Hematopoietic multipotent progenitor cell treated with erythropoietin and hydrocortisone succinate and interleukin-3 and kit ligand, for 15 days (in vitro differentiated cells): Measurements from ENCODE around the gene AIF1L.
"Not testable (repeated sequence)": the region's sequence is repeated elsewhere in the genome, so short reads cannot be mapped to it uniquely, and the experiment has no call there.

Experiments
- DNase-seq: peaks from one replicate; pipeline ENCODE4 v3.0.0-alpha.2; 2015; ENCODE audit warnings: low spot score

AIF1L gene

DNA sequence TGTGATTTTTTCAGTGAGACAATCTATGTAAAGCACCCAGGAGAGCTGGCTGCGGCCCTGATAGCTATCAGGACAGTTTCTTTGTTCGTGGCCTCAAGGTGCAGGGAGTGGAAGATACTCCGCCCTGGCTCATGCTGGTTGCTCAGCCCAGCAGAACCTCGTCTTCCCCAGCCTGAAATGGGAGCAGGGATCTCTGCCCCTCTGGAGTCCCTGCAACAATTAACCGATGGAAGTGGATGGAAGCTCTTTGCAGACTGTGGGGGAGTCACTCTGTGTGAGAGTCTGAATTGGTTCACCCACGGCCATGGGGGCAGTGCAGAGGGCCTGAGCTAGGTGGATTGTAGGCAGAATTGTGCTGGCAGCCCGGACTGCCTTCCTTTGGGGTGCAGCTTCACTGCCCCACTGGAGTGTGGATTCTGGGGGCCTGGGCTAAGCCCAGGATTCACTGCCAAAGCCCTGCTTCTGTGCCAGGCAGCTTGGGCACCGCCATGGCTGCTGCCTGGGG, 2.8 kb downstream of the AIF1L start:
- no peak for DNase-seq

- not testable (repeated sequence) for DNase-seq
Measured at GRCh38 chr9:131099845-131100244, 3.5 kb downstream of the AIF1L start.

DNA sequence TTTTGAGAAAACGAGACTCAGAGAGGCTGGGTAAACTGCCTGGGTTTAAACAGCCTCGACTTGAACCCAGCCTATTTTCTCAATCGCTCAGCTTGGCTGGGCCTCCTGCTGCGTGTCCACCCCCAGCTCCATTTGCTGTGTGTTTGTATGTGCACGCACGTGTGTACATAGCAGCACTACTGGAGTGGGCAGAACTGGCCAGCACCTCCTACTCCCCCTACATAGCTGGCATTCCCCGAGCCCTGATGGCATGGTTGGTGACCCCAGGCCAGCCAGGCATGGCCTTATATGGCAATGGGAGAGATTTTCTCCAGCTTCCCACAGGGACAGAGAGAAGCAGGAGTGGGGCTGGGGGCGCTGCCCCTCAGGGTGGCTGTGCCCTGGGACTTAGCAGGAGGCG, 4.1 kb downstream of the AIF1L start:
- DNase-seq = no peak

- no peak for DNase-seq
Measured at GRCh38 chr9:131101207-131101964, 5.1 kb downstream of the AIF1L start.

GRCh38 chr9:131103024-131103423, 6.7 kb downstream of the AIF1L start:
- DNase-seq = no peak

DNA sequence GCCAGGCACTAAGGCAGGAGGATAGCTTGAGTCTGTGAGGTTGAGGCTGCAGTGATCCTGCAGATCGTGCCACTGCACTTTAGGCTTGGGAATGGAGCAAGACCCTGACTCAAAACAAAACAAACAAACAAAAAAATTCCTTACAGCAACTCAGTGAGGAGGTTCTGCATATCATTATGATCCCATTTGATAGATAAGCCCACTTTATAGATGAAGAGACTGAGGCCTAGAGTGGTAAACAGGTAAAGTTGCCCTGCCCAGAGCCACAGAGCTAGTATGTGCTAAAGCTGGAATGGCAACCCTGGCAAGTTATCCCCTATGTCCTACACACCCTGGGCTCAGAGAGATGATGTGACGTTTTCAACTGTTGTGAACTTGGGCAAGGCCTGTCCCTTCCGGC, 7.2 kb downstream of the AIF1L start:
- no peak for DNase-seq

GRCh38 chr9:131104016-131104740, 7.8 kb downstream of the AIF1L start:
- DNase-seq = no peak

DNA sequence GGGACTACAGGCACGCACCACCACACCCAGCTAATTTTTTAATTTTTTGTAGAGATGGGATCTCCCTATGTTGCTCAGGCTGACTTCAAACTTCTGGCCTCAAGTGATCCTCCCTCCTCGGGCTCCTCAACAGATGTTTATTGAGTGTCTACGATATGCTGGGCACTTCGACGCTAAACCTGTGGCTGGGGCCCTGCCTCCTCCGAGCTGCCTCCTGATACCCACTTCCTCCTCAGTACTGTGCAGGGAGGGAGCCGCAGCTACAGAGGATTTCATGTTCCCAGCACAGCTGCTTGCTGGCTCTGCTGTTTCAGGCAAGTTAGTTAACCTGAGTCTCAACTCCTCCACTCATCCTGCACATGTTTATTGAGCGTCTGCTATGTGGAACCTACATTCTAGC, 9.6 kb downstream of the AIF1L start:
- no peak for DNase-seq

- DNase-seq = no peak
Measured at GRCh38 chr9:131107760-131108159, 11.4 kb downstream of the AIF1L start.

DNA sequence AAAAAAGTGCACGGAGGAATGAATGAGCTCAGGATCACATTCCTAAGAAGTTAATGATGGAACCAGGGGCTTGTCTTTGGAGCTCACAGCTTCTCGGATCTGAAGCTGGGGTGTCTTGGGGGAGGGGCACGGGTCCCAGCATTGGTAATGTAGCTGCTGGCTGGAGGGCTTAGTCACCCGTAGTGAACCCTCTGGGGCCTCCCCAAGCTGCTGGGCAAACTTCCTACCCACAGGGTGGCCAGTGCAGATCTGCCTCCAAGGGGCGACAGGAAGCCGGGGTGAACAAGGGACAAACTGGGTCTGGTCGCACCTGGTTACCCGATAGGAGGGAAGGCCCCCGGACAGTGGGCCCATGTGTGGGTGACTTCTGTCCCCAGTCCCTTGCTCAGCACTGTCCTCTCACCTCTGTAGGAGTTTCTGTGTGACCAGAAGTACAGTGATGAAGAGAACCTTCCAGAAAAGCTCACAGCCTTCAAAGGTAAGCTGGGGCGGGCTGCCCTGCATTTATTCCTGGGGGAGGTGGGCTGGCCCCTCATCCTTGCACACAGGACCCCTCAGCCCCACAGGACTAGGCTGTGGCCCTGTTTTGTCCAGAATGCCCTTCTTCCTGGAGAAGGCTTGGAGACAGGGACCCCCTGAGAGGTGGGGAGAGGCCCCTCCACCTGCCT, 15.0 kb downstream of the AIF1L start:
- DNase-seq = no peak

DNA sequence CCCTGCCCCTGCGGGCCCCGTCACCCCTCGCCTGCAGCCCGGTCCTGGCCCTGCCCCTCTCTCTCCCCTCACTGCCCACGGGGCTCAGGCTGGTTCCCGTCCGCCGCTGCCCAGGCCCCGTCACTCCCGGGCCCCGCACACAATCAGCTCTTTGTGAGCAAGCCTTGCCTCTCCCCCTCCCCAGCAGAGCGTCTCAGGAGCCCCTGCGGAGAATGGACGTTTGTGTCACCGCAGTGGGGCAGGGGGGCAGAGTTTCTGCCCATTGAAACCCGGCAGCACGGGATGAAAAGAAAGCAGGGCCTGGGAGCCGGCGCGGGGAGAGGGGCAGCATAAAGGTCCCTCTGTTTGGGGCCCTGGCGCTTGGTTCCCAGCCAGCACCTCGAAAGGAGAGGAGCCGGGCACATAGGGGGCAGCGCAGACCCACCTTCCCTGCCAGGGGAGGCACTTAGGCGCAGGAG, 15.6 kb downstream of the AIF1L start:
- DNase-seq = no peak

- no peak for DNase-seq
Measured at GRCh38 chr9:131112374-131113154, 16.2 kb downstream of the AIF1L start.

DNA sequence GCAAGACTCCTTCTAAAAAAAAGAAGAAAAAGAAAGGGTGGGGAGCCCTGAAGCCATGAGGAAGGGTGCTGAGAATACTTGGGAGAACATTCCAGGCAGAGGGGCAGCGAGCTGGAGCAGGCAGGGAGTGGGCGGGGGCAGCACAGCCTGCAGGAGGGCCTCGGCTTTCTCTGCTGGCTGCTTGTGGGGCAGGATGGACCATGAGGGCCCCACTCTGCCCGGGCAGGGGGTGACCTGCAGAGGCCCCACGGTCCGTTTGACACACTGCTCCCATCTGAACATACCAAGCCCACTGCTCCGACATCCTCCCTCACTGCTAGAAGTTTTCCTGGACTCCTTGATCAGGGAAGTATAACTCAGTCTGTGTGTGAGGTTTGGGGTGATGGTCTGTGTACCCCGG, 17.3 kb downstream of the AIF1L start:
- no peak for DNase-seq

DNA sequence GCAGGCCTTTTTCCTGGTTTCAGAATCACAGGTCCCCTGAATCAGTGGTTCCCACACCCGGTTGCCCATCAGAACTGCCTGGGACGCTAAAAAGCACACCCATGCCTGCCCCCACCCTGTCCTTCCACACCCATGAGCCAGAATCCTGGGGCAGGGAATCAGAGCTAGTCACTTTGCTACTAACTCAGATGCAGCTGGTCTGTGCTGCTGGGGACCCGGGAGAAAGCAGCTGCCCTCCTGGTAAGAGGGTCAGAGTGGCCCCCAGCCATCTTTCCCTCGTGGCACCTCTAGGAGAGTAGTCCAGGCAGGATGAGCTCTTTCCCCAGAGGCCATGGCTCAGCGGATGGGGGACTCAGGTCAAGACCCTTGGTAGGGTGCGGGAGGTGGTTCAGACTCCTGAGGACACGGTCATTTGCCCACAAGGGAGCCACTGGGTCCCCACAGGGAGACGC, 17.8 kb downstream of the AIF1L start:
- DNase-seq = no peak

- not testable (repeated sequence) for DNase-seq
Measured at GRCh38 chr9:131115360-131115742, 19.0 kb downstream of the AIF1L start.

DNA sequence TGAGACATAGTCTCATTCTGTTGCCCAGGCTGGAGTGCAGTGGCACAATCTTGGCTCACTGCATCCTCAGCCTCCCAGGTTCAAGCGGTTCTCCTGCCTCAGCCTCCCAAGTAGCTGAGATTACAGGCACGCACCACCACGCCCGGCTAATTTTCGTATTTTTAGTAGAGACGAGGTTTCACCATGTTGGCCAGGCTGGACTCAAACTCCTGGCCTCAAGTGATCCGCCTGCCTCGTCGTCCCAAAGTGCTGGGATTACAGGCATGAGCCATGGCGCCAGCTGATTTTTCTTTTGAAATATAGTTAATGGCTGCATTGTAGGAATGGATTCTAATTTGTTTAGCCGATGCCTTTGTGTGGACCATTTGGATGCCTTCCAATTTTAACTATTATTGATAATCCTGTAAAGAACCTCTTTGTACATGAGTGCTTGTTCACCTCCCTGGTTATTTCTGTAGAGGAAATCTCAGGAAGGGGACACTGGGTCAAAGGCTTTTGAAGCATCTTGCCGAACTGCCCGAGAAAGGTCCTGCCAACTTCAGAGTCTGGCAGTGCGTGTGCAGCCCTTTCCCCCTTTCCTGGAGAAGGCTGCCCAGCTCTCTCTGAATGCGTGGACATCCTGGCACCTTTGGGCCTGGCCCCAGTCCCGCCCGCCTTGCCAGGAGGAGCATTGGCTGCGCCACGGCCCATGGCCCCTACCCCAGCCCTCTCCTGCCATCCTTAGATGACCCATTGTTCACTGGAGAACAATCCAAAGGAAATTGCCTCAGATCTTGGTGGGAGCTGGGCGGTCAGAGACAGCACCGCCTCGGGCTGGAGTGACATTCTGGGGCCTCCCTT, 20.2 kb downstream of the AIF1L start:
- no peak for DNase-seq

GRCh38 chr9:131117121-131117761, 20.9 kb downstream of the AIF1L start:
- no peak for DNase-seq

DNA sequence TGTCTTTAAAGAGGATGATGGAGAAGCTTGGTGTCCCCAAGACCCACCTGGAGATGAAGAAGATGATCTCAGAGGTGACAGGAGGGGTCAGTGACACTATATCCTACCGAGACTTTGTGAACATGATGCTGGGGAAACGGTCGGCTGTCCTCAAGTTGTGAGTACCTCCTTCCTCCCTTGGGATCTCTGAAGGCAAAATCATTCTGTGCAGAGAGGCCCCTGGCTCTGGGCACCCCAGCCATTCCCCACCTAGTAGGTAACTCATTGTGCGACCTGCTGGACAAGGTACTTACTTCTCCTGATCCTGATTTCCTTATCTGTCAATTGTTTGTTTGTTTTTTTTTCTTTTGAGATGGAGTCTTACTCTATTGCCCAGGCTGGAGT, 21.4 kb downstream of the AIF1L start:
- DNase-seq = no peak

- no peak for DNase-seq
Measured at GRCh38 chr9:131119600-131119999, 23.3 kb downstream of the AIF1L start.

DNA sequence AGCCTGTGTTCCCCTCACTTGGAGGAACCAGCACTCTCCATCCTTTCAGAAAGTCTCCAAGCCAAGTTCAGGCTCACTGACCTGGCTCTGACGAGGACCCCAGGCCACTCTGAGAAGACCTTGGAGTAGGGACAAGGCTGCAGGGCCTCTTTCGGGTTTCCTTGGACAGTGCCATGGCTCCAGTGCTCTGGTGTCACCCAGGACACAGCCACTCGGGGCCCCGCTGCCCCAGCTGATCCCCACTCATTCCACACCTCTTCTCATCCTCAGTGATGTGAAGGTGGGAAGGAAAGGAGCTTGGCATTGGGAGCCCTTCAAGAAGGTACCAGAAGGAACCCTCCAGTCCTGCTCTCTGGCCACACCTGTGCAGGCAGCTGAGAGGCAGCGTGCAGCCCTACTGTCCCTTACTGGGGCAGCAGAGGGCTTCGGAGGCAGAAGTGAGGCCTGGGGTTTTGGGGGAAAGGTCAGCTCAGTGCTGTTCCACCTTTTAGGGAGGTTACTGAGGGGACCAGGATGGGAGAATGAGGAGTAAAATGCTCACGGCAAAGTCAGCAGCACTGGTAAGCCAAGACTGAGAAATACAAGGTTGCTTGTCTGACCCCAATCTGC, 24.4 kb downstream of the AIF1L start:
- DNase-seq = no peak
